K562 (cell line): ENCODE measurements around the gene SEH1L. TPM values are rescaled to one million over a fixed set of nuclear protein-coding genes. Genes with fewer than 3 reads are reported as not detected.

Experiments used
- ATAC-seq: fragments of 200-7000 bp; cut with Tn5 transposase; 3 replicates; pipeline ENCODE4 v1.9.1; 2020; ENCODE audit warnings: moderate library complexity
- BruUV-seq: library from RNA; stranded (reverse); fragments of 400-500 nt; replicated peaks from 2 replicates; lab custom pipeline; 2021; lab: Mats Ljungman, UMichigan
- CTCF ChIA-PET: fragments of 300-600 bp; formaldehyde crosslinking; extraction: SDS; loops from one replicate; lab custom pipeline; 2021; ENCODE audit warnings: low intra/inter-chr PET ratio; lab: Yijun Ruan, JAX
- POLR2A ChIA-PET: fragments of 300-600, 350-650 bp; sonication (Branson Sonifier 250); formaldehyde crosslinking; extraction: SDS; loops from one replicate; lab custom pipeline; 2021; ENCODE audit warnings: antibody characterized with exemption, inconsistent platforms; lab: Yijun Ruan, JAX
- DNase-seq, 4 experiments: peaks; one replicate each; pipeline versions ENCODE4 v3.0.0 to v3.0.0-alpha.2; 2011 to 2018; ENCODE audit warnings: low spot score in 3 of 4, mixed read lengths in 3 of 4; ENCODE audit errors: extremely low read depth in 1 of 4
- FAIRE-seq: peaks from 2 replicates; lab custom pipeline; 2011; peaks lifted over from hg19 to GRCh38; lab: Jason Lieb, UNC
- H2AFZ ChIP-seq: 2 replicates; pipeline ENCODE4 v1.6.0; 2011; ENCODE audit warnings: low read depth, low read length, control low read depth, inconsistent platforms
- H3K27ac ChIP-seq: fragments of 200-600 bp; 3 replicates; pipeline ENCODE4 v1.8.0; 2011; ENCODE audit warnings: low read depth, mild to moderate bottlenecking, control low read depth, inconsistent platforms, low read length, moderate library complexity, mixed read lengths; ENCODE audit errors: extremely low read depth
- H3K27me3 ChIP-seq, 2 experiments: fragments of 300-600 bp in 1 of 2; 2 replicates in 1 of 2; 3 replicates in 1 of 2; pipeline versions ENCODE4 v1.6.0 to v1.8.0; 2011; ENCODE audit warnings: inconsistent platforms in 2 of 2, low read length in 2 of 2, mild to moderate bottlenecking in 1 of 2, mixed read lengths in 1 of 2, moderate library complexity in 1 of 2; ENCODE audit not compliant: control insufficient read depth in 2 of 2, insufficient read depth in 2 of 2
- H3K36me3 ChIP-seq: fragments of 300-600 bp; 3 replicates; pipeline ENCODE4 v1.8.0; 2011; ENCODE audit warnings: mild to moderate bottlenecking, low read length, inconsistent platforms; ENCODE audit not compliant: control insufficient read depth, insufficient read depth
- H3K4me1 ChIP-seq, 2 experiments: fragments of 200-600 bp in 1 of 2; replicated peaks in 1 of 2; 2 replicates in 1 of 2; 3 replicates in 1 of 2; pipeline versions ENCODE4 v1.5.1 to v1.8.0; 2011; ENCODE audit warnings: inconsistent platforms in 2 of 2, low read length in 2 of 2, mild to moderate bottlenecking in 1 of 2, mixed read lengths in 1 of 2, moderate library complexity in 1 of 2; ENCODE audit not compliant: control insufficient read depth in 2 of 2, insufficient read depth in 2 of 2
- H3K4me2 ChIP-seq: 2 replicates; pipeline ENCODE4 v1.6.1; 2011; ENCODE audit warnings: low read length, control low read depth, inconsistent platforms, mixed read lengths; ENCODE audit not compliant: insufficient read depth
- H3K4me3 ChIP-seq: fragments of 200-600 bp; sonication (generic), shearing (Covaris generic); 2 replicates; pipeline ENCODE4 v1.5.1; 2016; ENCODE audit warnings: control low read depth, inconsistent platforms
- H3K79me2 ChIP-seq: fragments of 200-600 bp; 3 replicates; pipeline ENCODE4 v1.8.0; 2011; ENCODE audit warnings: low read length, inconsistent platforms; ENCODE audit not compliant: control insufficient read depth, insufficient read depth
- H3K9ac ChIP-seq, 2 experiments: 2 replicates each; pipeline versions ENCODE4 v1.6.0 to v1.6.1; 2011; ENCODE audit warnings: low read depth in 2 of 2, low read length in 2 of 2, control low read depth in 1 of 2, inconsistent platforms in 1 of 2, mild to moderate bottlenecking in 1 of 2, mixed read lengths in 1 of 2; ENCODE audit not compliant: insufficient read depth in 1 of 2
- H3K9me1 ChIP-seq: one replicate; pipeline ENCODE4 v1.6.0; 2011; ENCODE audit warnings: inconsistent platforms, mild to moderate bottlenecking, low read length, moderate library complexity; ENCODE audit not compliant: control insufficient read depth, insufficient read depth
- H3K9me3 ChIP-seq: replicated peaks from 2 replicates; pipeline ENCODE4 v1.5.1; 2011; ENCODE audit warnings: low read depth, low read length, inconsistent platforms; ENCODE audit not compliant: control insufficient read depth, insufficient read depth
- H4K20me1 ChIP-seq: replicated peaks from 2 replicates; pipeline ENCODE4 v1.6.1; 2011; ENCODE audit warnings: low read length, inconsistent platforms, mixed read lengths; ENCODE audit not compliant: control insufficient read depth, insufficient read depth
- BDP1 ChIP-seq: IDR thresholded peaks from 3 replicates; pipeline ENCODE4 v1.6.1; 2011; ENCODE audit not compliant: insufficient read length, insufficient read depth
- DNMT1 ChIP-seq: fragments of 450-650 bp; IDR thresholded peaks from 2 replicates; pipeline ENCODE4 v1.6.1; 2016; ENCODE audit warnings: antibody characterized with exemption, mild to moderate bottlenecking
- FOS ChIP-seq: IDR thresholded peaks from 3 replicates; pipeline ENCODE4 v1.6.1; 2011; ENCODE audit not compliant: insufficient read length; ENCODE audit errors: extremely low read depth
- GTF2A2 ChIP-seq: IDR thresholded peaks from 2 replicates; pipeline ENCODE4 v1.6.1; 2016; ENCODE audit warnings: mild to moderate bottlenecking, missing genetic modification characterization, missing compliant biosample characterization
- KDM1A ChIP-seq, 2 experiments: fragments of 450-650 bp; IDR thresholded peaks; 2 replicates each; pipeline ENCODE4 v1.6.1; 2016; ENCODE audit warnings: mild to moderate bottlenecking in 2 of 2
- MTA2 ChIP-seq: fragments of 450-650 bp; IDR thresholded peaks from 2 replicates; pipeline ENCODE4 v1.6.1; 2016; ENCODE audit warnings: low read depth
- NR2F6 ChIP-seq: fragments of 450-650 bp; formaldehyde crosslinking; IDR thresholded peaks from 2 replicates; pipeline ENCODE4 v1.4.0; 2020; ENCODE audit warnings: mild to moderate bottlenecking
- OTX1 ChIP-seq: fragments of 450-650 bp; formaldehyde crosslinking; IDR thresholded peaks from 2 replicates; pipeline ENCODE4 v1.4.0; 2022; ENCODE audit warnings: mild to moderate bottlenecking
- PHF20 ChIP-seq: fragments of 450-650 bp; IDR thresholded peaks from 2 replicates; pipeline ENCODE4 v1.6.1; 2018; ENCODE audit not compliant: partially characterized antibody
- POLR2A ChIP-seq: fragments of 450-650 bp; conservative IDR thresholded peaks from 2 replicates; pipeline ENCODE4 v1.6.1; 2016
- POLR3A ChIP-seq: IDR thresholded peaks from 2 replicates; pipeline ENCODE4 v1.6.1; 2011; ENCODE audit warnings: borderline replicate concordance, mild to moderate bottlenecking, moderate library complexity; ENCODE audit not compliant: insufficient read length, insufficient read depth; ENCODE audit errors: extremely low read depth
- RAD21 ChIP-seq, 2 experiments: fragments of 250-450 bp in 1 of 2; fragments of 450-650 bp in 1 of 2; sonication (Bioruptor Pico) in 1 of 2; formaldehyde crosslinking in 1 of 2; IDR thresholded peaks in 1 of 2; conservative IDR thresholded peaks in 1 of 2; 2 replicates each; pipeline versions ENCODE4 v1.4.0 to v1.8.0; 2020 to 2022; ENCODE audit warnings: mild to moderate bottlenecking in 2 of 2, moderate library complexity in 1 of 2
- RAD51 ChIP-seq: fragments of 450-650 bp; IDR thresholded peaks from 2 replicates; pipeline ENCODE4 v1.7.1; 2016; ENCODE audit warnings: low read depth, mild to moderate bottlenecking, borderline replicate concordance
- RFX5 ChIP-seq: IDR thresholded peaks from 2 replicates; pipeline ENCODE4 v1.6.1; 2011; ENCODE audit warnings: low read depth, mild to moderate bottlenecking, improper control_type of control experiment, low read length
- STAT5B ChIP-seq: fragments of 250-450 bp; sonication (Bioruptor Pico); IDR thresholded peaks from 2 replicates; pipeline ENCODE4 v1.8.0; 2021; ENCODE audit warnings: mild to moderate bottlenecking, inconsistent platforms
- TGIF2 ChIP-seq: sonication (generic); formaldehyde crosslinking; IDR thresholded peaks from 2 replicates; pipeline ENCODE4 v1.8.1; 2022; ENCODE audit warnings: mild to moderate bottlenecking, missing genetic modification reagents, moderate library complexity
- ZNF143 ChIP-seq: sonication (generic); formaldehyde crosslinking; IDR thresholded peaks from 2 replicates; pipeline ENCODE4 v1.9.0; 2022; ENCODE audit warnings: mild to moderate bottlenecking, missing genetic modification reagents
- ZNF311 ChIP-seq: fragments of 250-450 bp; sonication (Bioruptor Pico); IDR thresholded peaks from 2 replicates; pipeline ENCODE4 v1.4.0; 2020; ENCODE audit warnings: mild to moderate bottlenecking, moderate library complexity
- ZNF431 ChIP-seq: sonication (generic); formaldehyde crosslinking; IDR thresholded peaks from 2 replicates; pipeline ENCODE4 v1.8.0; 2022; ENCODE audit warnings: mild to moderate bottlenecking, missing genetic modification reagents
- ZNF79 ChIP-seq: fragments of 250-450 bp; sonication (Bioruptor Pico); IDR thresholded peaks from 2 replicates; pipeline ENCODE4 v1.4.0; 2020; ENCODE audit warnings: low read depth, mild to moderate bottlenecking, moderate library complexity
- WGBS: fragments of 100-300 bp; shearing (Covaris generic); methylation state at CpG from one replicate; pipeline ENCODE4 v1.1.6; 2016; ENCODE audit warnings: low coverage, mixed read lengths; ENCODE audit not compliant: insufficient coverage; ENCODE audit errors: missing lambda C conversion rate; 5-methylcytosine and 5-hydroxymethylcytosine counted together
- in situ Hi-C: fragments of 300-500 bp; cut with MboI; formaldehyde crosslinking; loops from 4 replicates; pipeline ENCODE4 v1.15.0; 2018; ENCODE audit warnings: inconsistent platforms, mixed read lengths
- intact Hi-C: fragments of 100-400 bp; cut with micrococcal nuclease; formaldehyde crosslinking; loops from 2 replicates; pipeline ENCODE4 v1.14.2; 2022
- polyA plus RNA-seq, 8 experiments: library from polyadenylated mRNA; depleted of rRNA in 4 of 8; stranded (reverse) in 5 of 8; unstranded in 3 of 8; fragments of >200 nt; fragmentation: Nextera tagmentation in 2 of 8; fragmentation: Illumina TruSeq in 1 of 8; extraction: Ambion mirVana in 2 of 8; extraction: Trizol in 1 of 8; gene quantifications; 2 replicates each; pipeline versions ENCODE4 v1.2.1 to v1.2.3, GENCODE V29; 2011 to 2014; ENCODE audit warnings: inconsistent platforms in 1 of 8, missing spikeins in 1 of 8
- total RNA-seq, 7 experiments: library from RNA; depleted of rRNA in 6 of 7; stranded (reverse); fragments of >200 nt in 6 of 7; fragmentation: Illumina TruSeq in 2 of 7; extraction: Trizol in 2 of 7; gene quantifications; 2 replicates each; pipeline versions ENCODE4 v1.2.1 to v1.2.3, GENCODE V29; 2011 to 2021; ENCODE audit warnings: low replicate concordance in 1 of 7
- TF ChIP-seq, protein P1 (sequence below): fragments of 200-800 bp; sonication (Bioruptor generic); IDR thresholded peaks from 2 replicates; pipeline ENCODE4 v1.6.1; 2017; ENCODE audit warnings: missing genetic modification characterization, missing compliant biosample characterization
- TF ChIP-seq, protein P2 (sequence below): fragments of 450-650 bp; formaldehyde crosslinking; IDR thresholded peaks from 2 replicates; pipeline ENCODE4 v1.4.0; 2020; ENCODE audit warnings: mild to moderate bottlenecking, moderate library complexity
- TF ChIP-seq, protein P3 (sequence below): fragments of 450-650 bp; formaldehyde crosslinking; IDR thresholded peaks from 2 replicates; pipeline ENCODE4 v1.4.0; 2022; ENCODE audit warnings: mild to moderate bottlenecking, moderate library complexity

The SEH1L gene
- total and polyA plus RNA-seq, 9 of the 15 experiments (the other 6 are each of a cell fraction or from before 2014, with no cell fraction given): 62.2 to 180 (median 108) TPM

DNA sequence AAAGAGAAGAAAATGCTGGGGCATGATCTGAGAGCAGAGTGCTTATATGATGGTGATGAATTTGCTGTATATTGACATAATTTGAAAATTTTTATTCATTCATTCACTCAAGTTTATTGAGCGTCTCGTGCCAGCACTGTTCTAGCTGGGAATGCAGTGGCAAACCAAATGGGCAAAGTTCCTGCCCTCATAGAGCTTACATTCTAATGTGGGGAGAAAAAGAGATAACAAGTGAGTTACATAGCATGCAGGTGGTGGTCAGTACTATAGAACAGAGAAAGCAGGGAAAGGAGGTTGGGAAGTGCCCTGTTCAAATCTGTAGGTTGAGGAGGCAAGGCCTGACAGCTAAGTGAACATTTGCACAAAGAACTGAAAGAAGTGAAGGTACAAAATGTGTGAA, 47.6 kb downstream of the SEH1L start:
- BruUV-seq: no TSS peak
- H2AFZ ChIP-seq: no peak overlapping the region
- ATAC-seq (no peak), DNase-seq (no peak), FAIRE-seq (no peak)
- H3K9me3 ChIP-seq: peaks cover 14% of the 10 kb centered on the region; the same call in 1 of the 2 replicates
- intact Hi-C loops (loop anchor here (10.0 kb wide), 1 partner anchor 111 kb away; the partner anchor contains the start of gene PTPN2), in situ Hi-C loops (no loop called here)
- CTCF ChIA-PET: no interaction called here
- peak overlapping the region; percentile 78 for H3K4me2 ChIP-seq
- H3K27me3 ChIP-seq: no peaks in the 10 kb centered on the region
- peaks cover 27% of the 10 kb centered on the region for H4K20me1 ChIP-seq
- peaks cover 27 to 31% of the 10 kb centered on the region in 2 experiments for H3K4me1 ChIP-seq
- H3K36me3 ChIP-seq: peaks cover 50% of the 10 kb centered on the region
- H3K79me2 ChIP-seq: peaks cover 93% of the 10 kb centered on the region
- 96% methylated on average over 2 of the region's 2 CpGs for WGBS
- H3K9me1 ChIP-seq: peaks cover 6% of the 10 kb centered on the region
- no peak overlapping the region for H3K4me3 ChIP-seq
- POLR2A ChIA-PET: interaction anchor here (0.6 to 1.1 kb wide), 2 partner anchors 13 to 138 kb away, joined by 3 to 5 read pairs; no protein-coding TSS in a partner anchor
- no peak overlapping the region for H3K9ac ChIP-seq
- peak overlapping the region; percentile 65; the same call in 2 of the 3 replicates for H3K27ac ChIP-seq
- TF ChIP-seq, protein P1, sequence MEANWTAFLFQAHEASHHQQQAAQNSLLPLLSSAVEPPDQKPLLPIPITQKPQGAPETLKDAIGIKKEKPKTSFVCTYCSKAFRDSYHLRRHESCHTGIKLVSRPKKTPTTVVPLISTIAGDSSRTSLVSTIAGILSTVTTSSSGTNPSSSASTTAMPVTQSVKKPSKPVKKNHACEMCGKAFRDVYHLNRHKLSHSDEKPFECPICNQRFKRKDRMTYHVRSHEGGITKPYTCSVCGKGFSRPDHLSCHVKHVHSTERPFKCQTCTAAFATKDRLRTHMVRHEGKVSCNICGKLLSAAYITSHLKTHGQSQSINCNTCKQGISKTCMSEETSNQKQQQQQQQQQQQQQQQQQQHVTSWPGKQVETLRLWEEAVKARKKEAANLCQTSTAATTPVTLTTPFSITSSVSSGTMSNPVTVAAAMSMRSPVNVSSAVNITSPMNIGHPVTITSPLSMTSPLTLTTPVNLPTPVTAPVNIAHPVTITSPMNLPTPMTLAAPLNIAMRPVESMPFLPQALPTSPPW: no peak
- TF ChIP-seq KDM1A (IDR thresholded peaks at IDR 0.05) (peak in 1 of 2 experiments; percentile 64; a peak in 2 of 4 replicates), OTX1 (no peak), GTF2A2 (tag) (no peak), STAT5B (CRISPR knock-in tag) (no peak), ZNF143 (CRISPR knock-in tag) (no peak), ZNF431 (CRISPR knock-in tag) (no peak), NR2F6 (CRISPR knock-in tag) (no peak), POLR2A (no peak), FOS (no peak), ZNF79 (no peak), PHF20 (no peak), TGIF2 (CRISPR knock-in tag) (no peak), DNMT1 (no peak), RAD21 (CRISPR knock-in tag; conservative IDR thresholded peaks at IDR 0.05 in 1 of 2, IDR thresholded peaks at IDR 0.05 in 1 of 2) (no peak), RAD51 (no peak), MTA2 (no peak), RFX5 (no peak), POLR3A (no peak), BDP1 (no peak), ZNF311 (CRISPR knock-in tag) (no peak)
- TF ChIP-seq, protein P2, sequence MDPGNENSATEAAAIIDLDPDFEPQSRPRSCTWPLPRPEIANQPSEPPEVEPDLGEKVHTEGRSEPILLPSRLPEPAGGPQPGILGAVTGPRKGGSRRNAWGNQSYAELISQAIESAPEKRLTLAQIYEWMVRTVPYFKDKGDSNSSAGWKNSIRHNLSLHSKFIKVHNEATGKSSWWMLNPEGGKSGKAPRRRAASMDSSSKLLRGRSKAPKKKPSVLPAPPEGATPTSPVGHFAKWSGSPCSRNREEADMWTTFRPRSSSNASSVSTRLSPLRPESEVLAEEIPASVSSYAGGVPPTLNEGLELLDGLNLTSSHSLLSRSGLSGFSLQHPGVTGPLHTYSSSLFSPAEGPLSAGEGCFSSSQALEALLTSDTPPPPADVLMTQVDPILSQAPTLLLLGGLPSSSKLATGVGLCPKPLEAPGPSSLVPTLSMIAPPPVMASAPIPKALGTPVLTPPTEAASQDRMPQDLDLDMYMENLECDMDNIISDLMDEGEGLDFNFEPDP: no peak
- TF ChIP-seq, protein P3, sequence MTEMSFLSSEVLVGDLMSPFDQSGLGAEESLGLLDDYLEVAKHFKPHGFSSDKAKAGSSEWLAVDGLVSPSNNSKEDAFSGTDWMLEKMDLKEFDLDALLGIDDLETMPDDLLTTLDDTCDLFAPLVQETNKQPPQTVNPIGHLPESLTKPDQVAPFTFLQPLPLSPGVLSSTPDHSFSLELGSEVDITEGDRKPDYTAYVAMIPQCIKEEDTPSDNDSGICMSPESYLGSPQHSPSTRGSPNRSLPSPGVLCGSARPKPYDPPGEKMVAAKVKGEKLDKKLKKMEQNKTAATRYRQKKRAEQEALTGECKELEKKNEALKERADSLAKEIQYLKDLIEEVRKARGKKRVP (CRISPR knock-in tag): no peak
